Lower lobe of right lung (tissue), 2 donors: Measurements from ENCODE around the gene NR2C2. TPM values are rescaled to one million over a fixed set of nuclear protein-coding genes. Genes with fewer than 3 reads are reported as not detected.

Source experiments
- ATAC-seq, 2 donors: fragments of 200-7000 bp; cut with Tn5 transposase; one replicate each; pipeline ENCODE4 v1.9.1; 2020 to 2022; ENCODE audit warnings: mild to moderate bottlenecking in 2 of 2, moderate library complexity in 2 of 2
- DNase-seq: peaks from one replicate; pipeline ENCODE4 v3.0.0-alpha.2; 2020
- H3K27ac ChIP-seq: fragments of 200-600 bp; one replicate; pipeline ENCODE4 v1.8.0; 2022
- H3K27me3 ChIP-seq: fragments of 200-600 bp; one replicate; pipeline ENCODE4 v1.8.0; 2022; ENCODE audit warnings: low read depth
- H3K36me3 ChIP-seq: fragments of 200-600 bp; one replicate; pipeline ENCODE4 v1.8.0; 2022; ENCODE audit warnings: mild to moderate bottlenecking
- H3K4me1 ChIP-seq: fragments of 200-600 bp; one replicate; pipeline ENCODE4 v1.8.0; 2022
- H3K4me3 ChIP-seq: fragments of 200-600 bp; one replicate; pipeline ENCODE4 v1.8.0; 2022; ENCODE audit warnings: mild to moderate bottlenecking
- H3K9me3 ChIP-seq: fragments of 200-600 bp; one replicate; pipeline ENCODE4 v1.8.0; 2022
- intact Hi-C: fragments of 100-400 bp; cut with DNase I; formaldehyde crosslinking; loops from one replicate; pipeline ENCODE4 v1.11.0; 2022
- total RNA-seq: library from RNA; stranded (reverse); fragmentation: NEBNext Ultra II Directional; extraction: Animal tissue kit (Norgen Biotek cat#: 25700); gene quantifications from one replicate; pipeline ENCODE4 v1.2.1, GENCODE V29; 2021
- TF ChIP-seq, protein P1 (sequence below): fragments of 200-600 bp; IDR thresholded peaks from one replicate; pipeline ENCODE4 v1.8.0; 2022; ENCODE audit warnings: antibody characterized with exemption, mild to moderate bottlenecking
- donor health status: DM: no; HTN: yes; CAD: no; lungs with severe emphysema.

Gene NR2C2
- total RNA-seq, 1 donor from 2014 or later = 56.7 TPM

DNA sequence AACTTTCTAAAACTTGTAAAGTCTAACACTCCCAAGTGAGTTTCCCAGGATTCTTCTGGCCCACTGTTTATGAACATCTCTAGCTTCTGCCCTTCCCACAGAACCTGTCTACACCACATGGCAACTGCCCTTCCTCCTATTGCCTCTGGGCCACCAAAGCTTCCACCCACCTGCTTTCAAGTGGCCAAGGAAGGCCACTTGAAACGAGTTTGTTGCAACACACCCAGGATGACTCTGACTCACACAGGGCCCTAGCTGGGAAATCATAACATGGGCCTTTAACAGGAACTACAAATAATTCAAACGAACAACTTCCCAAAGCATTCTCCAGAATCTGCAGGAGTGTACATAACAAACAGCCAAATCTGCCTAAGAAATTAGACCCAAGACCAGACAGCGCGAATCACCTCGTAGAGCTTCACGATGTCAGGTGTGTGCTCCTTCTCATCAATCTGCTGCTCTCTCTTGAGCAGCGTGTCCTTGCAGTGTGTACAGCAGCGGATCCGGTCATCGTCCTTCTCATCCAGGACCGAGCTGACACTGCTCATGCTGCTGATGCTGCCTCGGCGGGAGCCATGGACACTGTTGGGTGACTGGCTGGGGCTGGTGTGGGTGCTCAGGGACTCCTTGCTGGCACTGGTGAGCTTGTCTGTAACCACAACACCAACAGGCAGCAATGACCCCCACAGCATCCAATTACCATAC is 134.7 kb downstream of the NR2C2 start:
- no peaks in the 10 kb centered on the region for H3K9me3 ChIP-seq
- H3K27me3 ChIP-seq = no peaks in the 10 kb centered on the region
- no peak overlapping the region for H3K4me3 ChIP-seq
- DNase-seq (peak; percentile 64), ATAC-seq (peak; percentile 94 to 97)
- peaks cover 8% of the 10 kb centered on the region for H3K4me1 ChIP-seq
- TF ChIP-seq, protein P1, sequence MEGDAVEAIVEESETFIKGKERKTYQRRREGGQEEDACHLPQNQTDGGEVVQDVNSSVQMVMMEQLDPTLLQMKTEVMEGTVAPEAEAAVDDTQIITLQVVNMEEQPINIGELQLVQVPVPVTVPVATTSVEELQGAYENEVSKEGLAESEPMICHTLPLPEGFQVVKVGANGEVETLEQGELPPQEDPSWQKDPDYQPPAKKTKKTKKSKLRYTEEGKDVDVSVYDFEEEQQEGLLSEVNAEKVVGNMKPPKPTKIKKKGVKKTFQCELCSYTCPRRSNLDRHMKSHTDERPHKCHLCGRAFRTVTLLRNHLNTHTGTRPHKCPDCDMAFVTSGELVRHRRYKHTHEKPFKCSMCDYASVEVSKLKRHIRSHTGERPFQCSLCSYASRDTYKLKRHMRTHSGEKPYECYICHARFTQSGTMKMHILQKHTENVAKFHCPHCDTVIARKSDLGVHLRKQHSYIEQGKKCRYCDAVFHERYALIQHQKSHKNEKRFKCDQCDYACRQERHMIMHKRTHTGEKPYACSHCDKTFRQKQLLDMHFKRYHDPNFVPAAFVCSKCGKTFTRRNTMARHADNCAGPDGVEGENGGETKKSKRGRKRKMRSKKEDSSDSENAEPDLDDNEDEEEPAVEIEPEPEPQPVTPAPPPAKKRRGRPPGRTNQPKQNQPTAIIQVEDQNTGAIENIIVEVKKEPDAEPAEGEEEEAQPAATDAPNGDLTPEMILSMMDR = no peak
- peak overlapping the region; percentile 71 for H3K27ac ChIP-seq
- peaks cover 99% of the 10 kb centered on the region for H3K36me3 ChIP-seq
- intact Hi-C loops = no loop called here

DNA sequence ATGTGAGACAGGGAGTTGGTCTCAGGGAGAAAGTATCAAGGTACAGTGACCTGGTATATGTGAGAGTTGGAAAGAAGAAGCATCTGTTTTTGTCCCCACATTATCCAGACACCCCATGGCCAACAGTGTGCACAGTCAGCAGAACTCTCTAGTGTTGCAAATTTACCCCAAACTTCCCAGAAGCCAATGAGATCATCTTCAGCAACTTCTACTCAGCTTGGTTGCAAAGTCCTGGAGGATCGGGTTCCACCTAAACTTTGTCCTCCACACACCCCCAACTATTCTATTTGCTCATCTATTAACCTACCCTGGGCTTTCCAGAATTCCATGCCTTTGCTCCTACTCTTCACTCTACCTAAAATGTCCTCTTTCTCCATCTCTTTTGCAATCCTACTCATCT is 135.9 kb downstream of the NR2C2 start:
- H3K27me3 ChIP-seq = no peaks in the 10 kb centered on the region
- DNase-seq = no peak
- H3K4me3 ChIP-seq = no peak overlapping the region
- H3K36me3 ChIP-seq = peaks cover 99% of the 10 kb centered on the region
- H3K4me1 ChIP-seq = peaks cover 8% of the 10 kb centered on the region
- intact Hi-C loops = no loop called here
- no peaks in the 10 kb centered on the region for H3K9me3 ChIP-seq
- H3K27ac ChIP-seq = peak overlapping the region; percentile 71
- no peak for ATAC-seq
- TF ChIP-seq, protein P1 = no peak

DNA sequence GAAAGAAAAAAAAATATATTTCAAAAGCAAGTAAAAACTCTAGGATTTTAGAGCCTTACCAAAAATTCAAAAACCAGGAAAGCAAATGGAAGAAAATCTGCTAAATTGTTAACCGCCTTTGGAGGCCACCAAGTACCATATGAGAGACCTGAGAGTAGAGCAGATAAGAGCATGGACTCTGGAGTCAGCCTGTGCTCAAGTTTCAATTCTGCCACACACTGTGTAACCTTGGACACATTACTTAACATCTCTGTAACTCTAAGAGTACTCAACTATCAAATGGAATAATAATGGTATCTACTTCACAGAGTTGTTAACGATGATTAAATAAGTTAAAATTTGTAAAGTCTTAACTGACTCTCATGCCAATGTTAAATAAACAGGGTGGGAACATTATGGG is 138.9 kb downstream of the NR2C2 start:
- H3K27ac ChIP-seq = no peak overlapping the region
- DNase-seq = no peak
- TF ChIP-seq, protein P1 = no peak
- ATAC-seq = no peak
- no peak overlapping the region for H3K4me3 ChIP-seq
- H3K9me3 ChIP-seq = no peaks in the 10 kb centered on the region
- peaks cover 100% of the 10 kb centered on the region for H3K36me3 ChIP-seq
- intact Hi-C loops = no loop called here
- H3K27me3 ChIP-seq = no peaks in the 10 kb centered on the region
- peaks cover 8% of the 10 kb centered on the region for H3K4me1 ChIP-seq

DNA sequence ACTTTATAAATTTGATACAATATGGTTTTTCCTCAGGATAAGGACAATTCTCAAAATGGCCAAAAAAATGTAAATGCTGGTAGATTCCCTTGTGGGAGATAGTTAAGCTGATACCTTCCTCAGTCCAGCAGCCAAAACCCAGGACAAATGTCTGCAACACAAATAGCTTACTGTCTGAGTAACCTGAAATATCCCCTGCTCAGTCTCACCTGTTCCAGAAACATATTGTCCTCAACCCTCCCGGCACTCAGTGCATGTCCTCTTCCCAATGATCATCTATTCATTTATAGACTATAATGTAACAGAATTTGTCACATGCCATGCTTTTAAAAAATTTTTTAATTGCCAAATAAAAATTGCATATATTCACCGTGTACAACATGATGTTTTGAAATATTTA is 139.3 kb downstream of the NR2C2 start:
- ATAC-seq (no peak), DNase-seq (no peak)
- TF ChIP-seq, protein P1 = no peak
- Histone ChIP-seq H3K36me3 (peaks cover 100% of the 10 kb centered on the region), H3K27ac (no peak overlapping the region), H3K9me3 (no peaks in the 10 kb centered on the region), H3K27me3 (no peaks in the 10 kb centered on the region), H3K4me1 (peaks cover 8% of the 10 kb centered on the region), H3K4me3 (no peak overlapping the region)
- intact Hi-C loops = no loop called here

DNA sequence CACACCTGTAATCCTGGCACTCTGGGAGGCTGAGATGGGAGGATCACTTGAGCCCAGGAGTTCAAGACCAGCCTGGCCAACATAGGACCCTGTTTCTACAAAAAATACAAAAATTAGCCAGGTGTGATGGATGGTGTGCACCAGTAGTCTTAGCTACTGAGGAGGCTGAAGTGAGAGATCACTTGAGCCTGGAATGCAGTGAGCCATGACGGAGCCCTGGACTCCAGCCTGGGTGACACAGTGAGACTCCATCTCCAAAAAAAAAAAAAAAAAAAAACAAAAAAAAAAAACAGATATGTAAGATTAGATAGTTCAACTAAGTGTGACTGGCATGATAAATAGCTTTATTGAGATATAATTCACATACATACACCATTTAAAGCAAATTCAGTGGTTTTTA is 141.8 kb downstream of the NR2C2 start:
- DNase-seq (no peak), ATAC-seq (no peak)
- Histone ChIP-seq H3K27me3 (no peaks in the 10 kb centered on the region), H3K27ac (no peak overlapping the region), H3K4me1 (no peaks in the 10 kb centered on the region), H3K4me3 (no peak overlapping the region), H3K9me3 (no peaks in the 10 kb centered on the region), H3K36me3 (peaks cover 89% of the 10 kb centered on the region)
- intact Hi-C loops = no loop called here
- TF ChIP-seq, protein P1 = no peak
